SKM-1 (cell line): ENCODE data around the gene ZNF48.
"Not testable (repeated sequence)": the region's sequence is repeated elsewhere in the genome, so short reads cannot be mapped to it uniquely, and the experiment has no call there.

Source experiments
- DNase-seq: peaks from one replicate; lab custom pipeline; 2025; ENCODE audit not compliant: unreplicated experiment; lab: John Stamatoyannopoulos, UW

ZNF48 gene

DNA sequence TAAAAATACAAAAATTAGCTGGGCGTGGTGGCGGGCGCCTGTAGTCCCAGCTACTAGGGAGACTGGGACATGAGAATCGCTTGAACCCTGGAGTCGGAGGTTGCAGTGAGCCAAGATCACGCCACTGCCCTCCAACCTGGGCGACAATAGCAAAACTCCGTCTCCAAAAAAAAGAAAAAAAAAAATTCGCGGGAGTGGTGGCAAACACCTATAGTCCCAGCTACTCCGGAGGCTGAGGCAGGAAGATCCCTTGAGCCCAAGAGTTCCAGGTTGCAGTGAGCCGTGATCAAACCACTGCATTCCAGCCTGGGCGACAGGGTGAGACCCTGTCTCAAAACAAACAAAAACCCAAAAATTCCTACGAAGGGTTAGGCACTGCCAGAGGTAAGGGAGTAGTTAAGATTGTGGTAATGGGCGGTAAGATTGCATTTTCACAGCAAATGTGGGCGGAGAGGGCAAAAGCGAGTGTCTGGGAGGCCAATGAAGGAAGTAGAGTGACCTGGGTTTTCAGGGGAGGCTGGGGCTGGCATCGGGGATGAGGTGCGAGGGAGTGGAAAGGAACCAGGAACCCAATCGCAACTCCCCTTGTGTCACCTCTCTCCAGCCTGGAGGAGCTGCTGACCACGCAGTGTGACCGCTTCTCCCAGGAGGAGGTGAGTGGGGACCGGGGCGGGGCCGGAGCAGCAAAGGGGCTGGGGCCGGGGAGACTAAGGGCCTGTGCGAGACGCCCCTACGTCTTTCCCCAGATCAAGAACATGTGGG is 18.0 kb upstream of the ZNF48 start:
- no peak for DNase-seq

DNA sequence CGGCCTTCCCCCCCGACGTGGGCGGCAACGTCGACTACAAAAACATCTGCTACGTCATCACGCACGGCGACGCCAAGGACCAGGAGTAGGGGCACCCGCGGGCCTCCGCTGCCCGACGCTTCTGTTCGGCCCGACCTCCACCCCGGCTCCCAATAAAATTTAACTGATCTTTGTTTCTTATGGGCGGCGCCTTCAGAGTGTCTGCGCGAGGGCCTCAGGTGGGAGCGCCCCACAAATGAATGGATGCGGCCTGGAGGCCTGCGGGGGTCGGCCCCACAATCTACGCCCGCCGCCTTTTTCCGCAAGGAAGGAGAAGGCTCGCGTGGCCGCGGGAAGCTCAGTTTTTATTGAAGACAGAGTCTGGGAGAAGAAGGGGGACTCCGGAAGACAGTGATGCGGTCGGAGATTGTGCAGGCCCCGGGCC is 17.4 kb upstream of the ZNF48 start:
- peak; percentile 50 for DNase-seq

DNA sequence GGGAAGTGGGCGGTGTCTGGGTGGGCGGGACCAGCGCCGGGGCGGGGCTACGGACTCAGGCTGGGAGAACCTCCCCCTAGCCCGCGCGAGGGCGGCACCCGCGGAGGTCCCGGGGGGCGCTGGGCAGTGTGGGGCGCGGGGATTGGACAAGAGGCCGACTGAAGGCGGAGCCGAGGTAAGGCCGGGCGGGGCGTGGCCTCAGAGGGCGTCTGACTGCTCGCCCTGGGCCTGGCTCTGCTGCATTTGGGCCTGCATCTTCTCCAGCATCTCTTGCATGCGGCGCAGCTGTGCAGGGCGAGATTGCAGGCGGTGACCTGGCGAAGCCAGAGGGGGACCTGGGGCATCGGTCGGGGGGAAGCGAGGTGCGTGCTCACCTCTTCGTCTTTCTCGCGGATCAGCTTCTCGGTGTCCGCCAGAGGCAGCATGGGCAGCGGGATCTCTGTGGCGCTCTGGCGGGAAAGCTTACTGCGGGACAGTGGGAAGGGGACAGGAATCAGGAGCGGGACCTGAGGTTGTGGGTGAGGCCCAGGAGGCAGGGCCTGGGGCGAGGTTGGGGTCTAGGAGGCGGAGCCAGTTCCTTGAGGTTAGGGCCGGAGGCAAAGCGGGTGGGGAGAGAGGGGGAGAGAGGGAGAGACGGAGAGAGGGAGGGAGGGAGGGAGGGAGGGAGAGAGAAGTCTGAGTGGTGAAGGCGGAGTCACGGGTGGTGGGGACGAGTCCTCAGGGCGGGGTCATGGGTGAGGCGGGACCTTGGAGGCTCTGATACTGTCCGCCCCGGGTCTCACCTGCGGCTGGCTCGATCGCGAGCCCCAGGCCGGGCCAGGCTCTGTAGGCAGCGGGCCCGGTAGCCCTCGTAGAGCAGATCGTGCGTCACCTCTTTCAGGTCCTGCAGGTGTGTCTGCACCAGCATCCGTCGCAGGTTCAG is 16.7 kb upstream of the ZNF48 start:
- DNase-seq, result peak; percentile 90

DNA sequence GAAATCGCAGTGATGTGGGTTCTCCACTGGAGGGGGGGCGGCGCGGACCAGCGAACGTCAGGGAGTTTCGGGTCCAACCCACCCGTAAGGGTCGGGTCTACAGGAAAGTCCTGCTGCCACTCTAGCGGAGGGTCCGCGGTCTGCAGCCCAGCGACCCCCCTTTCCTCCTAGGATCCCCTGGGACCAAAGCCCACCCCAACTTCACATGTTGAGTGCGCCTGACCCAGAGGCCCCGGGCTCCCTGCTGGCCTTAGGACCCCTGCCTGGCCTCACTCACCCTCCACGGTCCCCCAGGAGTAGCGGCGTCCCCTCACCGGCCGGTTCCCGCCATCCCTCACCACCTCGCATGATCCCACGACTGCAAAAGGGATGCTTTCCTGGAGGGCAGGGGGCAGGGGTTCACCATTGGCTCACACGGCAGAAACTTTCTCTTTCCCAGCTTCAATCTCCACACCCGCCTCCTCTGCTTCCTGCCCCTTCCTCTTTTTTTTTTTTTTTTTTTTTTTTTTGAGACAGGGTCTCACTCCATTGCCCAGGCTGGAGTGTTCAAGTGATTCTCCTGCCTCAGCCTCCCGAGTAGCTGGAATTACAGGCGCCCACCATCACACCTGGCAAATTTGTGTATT is 15.9 kb upstream of the ZNF48 start:
- DNase-seq, result no peak

DNA sequence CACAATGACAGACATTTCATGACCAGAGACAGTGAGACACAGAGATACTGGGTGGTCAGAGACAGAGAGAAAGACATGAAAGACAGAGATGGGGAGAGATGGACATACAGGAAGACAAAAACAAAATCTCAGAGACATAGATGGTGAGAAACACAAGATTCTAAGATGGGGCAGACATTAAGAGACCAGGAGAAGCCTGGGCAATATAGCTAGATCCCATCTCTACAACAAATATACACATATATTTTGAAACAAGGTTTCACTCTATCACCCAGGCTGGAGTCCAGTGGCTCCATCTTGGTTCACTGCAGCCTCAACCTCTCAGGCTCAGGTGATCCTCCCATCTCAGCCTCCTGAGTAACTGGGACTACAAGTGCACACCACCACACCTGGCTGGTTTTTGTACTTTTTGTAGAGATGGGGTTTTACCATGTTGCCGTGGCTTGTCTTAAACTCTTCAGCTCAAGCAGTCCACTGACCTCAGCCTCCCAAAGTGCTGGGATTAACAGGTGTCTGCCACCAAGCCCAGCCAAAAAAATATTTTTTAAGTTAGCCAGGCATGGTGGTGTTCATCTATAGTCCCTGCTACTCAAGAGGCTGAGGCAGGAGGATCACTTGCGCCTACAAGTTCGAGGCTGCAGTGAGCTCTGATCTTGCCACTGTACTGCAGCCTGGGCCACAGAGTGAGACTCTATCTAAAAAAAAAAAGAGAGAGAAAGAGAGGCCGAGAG is 15.0 kb upstream of the ZNF48 start:
- no peak for DNase-seq

DNA sequence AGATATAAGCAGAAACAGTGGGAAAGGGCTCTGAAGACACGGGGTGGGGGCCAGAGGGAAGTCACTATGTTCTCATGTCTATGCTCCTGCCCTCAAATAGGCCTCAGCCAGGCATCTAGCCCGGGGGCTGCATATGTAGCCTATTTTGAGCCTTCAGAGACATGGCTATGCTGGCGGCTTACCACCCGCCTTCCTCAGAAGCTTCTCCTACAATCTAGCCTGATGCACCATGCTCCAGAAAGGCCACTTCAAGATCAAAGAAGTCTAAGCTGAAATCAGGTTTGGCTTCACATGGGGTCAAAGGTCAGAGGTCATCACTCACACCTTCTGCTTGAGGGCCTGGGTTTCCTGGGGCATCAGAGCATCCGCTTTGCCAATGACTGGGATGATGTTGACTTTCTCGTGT is 14.4 kb upstream of the ZNF48 start:
- DNase-seq, result no peak

DNA sequence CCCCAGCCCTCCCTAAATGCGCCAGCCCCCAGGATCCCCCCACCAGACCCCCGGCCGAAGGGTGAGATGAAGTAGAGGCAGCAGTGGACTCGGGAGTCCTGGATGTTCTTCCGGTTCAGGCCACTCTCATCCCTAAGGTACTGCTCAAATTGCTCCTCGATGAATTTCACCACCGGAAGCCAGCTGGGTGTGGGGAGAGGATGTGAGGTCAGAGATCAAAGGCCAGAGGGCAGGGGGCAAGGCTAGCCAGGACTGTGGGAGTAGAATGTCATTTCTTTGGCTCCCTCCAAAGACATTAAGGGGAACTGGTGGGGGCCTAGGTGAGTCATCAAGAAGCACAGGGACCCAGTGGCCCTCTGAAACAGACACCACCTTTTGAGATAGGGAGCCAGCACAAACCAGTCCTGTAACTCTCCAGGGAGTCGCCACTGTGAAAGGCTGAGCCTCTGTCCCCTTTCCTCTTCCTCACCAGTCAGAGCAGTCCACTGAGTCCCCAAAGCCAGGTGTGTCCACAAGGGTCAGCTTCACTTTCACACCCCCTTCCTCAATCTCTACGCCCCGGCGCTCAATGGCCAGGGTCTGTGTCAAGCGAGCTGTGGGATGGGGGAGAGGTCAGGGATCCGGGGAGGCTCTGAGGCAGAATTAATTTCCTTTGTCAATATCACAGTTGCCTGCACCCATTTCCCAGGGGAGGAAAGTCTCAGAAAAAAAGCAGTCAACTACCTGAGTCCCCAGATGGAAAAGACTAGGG is 13.8 kb upstream of the ZNF48 start:
- no peak for DNase-seq

DNA sequence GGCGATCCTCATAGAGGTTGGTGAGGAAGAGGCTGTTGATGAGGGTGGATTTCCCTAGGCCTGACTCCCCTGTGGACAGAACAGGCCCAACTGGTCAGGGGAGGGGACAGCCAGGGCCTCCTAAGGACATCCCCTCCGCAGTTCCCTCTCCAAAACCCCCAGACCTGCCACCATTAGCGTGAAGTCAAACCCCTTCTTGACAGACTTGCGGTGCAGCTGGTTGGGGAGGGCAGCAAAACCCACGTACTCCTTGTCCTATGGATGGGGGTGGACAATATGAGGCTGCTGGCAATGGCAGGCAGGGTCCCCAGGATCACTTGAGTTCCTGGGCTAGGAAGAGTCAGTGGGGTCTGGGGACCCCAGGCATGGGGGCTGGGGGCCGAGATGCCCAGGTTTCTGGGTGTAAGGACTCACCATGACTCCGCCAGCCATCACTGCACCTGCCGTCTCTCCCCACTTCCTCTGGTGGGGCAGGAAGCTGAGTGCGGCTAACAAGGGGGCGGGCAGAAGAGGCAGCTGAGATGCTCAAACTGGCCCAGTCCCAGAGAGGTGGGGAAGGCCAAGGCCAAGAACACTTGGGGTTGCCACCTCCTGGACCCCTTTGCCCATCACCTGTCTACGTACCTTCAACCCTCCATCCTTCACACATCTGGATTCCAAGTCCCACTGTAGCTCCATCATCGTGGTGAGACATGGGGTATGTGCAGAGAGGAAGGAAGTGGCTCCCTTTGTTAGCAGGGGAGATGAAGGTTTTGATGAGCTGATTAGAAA is 12.9 kb upstream of the ZNF48 start, which contains the start of gene SEPTIN1:
Gene SEPTIN1, minus strand, starts transcription at position 451 of the 771 bp plus-strand sequence. Its CDS starts 19 bp downstream, at position 432.
- DNase-seq, result no peak

DNA sequence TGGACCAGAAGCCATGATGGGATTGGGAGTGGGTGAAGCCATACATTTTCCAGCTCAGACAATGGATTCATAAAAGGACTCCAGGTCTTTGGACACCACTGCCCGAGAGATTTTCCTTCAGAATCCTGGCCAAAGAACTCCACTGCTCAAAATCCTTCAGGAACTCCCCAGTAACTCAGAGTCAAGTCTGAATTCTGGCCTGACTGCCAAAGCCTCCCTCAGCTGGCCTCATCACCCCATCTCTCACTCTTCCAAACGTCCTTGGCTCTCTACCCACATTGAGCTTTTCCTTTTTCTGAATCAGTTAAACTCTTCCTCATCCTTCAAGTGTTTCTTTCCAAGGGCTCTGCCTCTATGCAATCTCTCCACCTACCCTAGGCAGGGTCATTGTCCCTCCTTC is 11.7 kb upstream of the ZNF48 start:
- DNase-seq, result no peak

DNA sequence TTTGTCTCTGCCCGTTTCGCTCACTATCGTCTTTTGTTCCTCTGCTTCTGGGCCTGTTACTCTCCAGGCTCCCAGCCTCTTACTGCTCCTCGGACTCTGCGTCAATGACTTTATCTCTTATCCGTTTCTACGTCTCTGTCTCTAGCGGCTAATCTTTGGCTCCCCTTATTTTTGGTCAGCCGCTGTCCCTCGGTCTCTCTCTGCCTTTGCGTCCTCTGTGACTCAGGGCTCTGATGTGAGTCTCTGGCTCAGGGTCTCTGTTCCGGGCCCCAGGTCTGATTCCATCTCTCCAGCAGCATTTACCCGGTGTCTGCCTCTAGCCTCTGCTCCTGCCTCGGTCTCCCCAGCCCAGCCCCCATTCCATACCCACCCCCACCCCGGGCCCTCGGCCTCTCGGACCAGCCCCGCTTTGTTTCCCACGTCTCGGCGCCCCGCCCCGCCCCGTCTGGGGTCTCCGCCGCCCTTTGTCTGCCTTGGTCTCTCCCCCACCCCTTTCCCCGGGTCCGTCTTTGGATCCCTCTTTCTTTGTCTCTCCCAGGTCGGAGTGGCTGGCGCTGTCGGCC is 547 bp upstream of the ZNF48 start:
- no peak for DNase-seq

DNA sequence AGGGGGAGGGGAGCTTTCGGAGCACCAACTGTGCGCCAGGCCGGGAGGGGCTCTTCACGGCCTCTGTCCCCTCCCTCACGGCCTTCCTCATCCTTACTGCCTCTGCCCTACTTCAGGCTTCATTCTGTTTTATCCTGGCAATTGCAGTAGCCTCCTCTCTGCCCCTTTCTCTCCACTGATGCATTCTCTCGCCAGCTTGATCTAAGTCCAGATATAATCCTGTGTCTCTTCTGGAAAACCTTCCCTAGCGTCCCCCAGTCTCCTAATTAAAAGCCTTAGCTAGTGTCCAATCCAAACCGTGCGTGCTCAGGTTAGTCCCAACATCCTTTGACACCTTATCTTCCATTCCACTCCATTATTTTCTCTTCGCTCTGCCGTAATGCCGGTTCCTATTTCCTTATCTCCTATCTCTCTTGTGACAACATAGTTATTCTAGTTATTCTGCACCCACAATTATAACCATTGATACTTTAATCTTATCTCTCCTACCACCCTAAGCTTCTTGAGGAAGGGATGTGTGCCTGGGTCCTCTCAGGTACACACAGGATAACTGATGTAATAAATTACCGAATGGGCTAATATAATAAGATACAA is 869 bp downstream of the ZNF48 start:
- DNase-seq, result no peak

DNA sequence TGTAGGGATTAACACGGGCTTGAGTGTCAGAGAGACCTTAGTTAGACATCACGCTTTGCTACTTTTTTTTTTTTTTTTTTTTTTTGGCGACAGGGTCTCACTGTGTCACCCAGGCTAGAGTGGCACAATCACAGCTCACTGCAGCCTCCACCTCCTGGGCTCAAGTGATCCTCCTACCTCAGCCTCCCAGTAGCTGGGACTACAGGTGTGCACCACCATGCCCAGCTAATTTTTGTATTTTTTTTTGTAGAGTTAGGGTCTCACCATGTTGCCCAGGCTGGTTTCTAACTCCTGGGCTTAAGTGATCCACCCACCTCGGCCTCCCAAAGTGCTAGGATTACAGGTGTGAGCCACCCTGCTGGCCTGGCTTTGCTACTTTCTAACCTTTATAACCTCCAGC is 1.4 kb downstream of the ZNF48 start:
- DNase-seq, result not testable (repeated sequence)

DNA sequence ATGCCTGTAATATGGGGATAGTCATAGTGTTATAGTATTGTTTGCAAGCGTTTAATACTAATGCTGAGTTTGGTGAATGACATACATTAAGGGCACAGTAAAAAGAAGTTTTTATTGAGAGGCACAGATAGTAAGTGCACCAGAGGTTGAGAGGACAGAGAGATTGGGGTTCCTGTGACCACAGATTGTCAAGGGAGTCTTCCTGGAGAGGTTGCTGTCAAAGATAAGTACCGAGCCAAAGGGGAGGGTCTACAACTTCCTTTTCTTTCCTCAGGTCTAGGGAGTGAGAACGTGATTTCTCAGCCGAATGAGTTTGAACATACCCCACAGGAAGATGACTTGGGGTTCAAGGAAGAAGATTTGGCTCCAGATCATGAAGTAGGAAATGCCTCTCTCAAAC is 1.8 kb downstream of the ZNF48 start:
- no peak for DNase-seq

DNA sequence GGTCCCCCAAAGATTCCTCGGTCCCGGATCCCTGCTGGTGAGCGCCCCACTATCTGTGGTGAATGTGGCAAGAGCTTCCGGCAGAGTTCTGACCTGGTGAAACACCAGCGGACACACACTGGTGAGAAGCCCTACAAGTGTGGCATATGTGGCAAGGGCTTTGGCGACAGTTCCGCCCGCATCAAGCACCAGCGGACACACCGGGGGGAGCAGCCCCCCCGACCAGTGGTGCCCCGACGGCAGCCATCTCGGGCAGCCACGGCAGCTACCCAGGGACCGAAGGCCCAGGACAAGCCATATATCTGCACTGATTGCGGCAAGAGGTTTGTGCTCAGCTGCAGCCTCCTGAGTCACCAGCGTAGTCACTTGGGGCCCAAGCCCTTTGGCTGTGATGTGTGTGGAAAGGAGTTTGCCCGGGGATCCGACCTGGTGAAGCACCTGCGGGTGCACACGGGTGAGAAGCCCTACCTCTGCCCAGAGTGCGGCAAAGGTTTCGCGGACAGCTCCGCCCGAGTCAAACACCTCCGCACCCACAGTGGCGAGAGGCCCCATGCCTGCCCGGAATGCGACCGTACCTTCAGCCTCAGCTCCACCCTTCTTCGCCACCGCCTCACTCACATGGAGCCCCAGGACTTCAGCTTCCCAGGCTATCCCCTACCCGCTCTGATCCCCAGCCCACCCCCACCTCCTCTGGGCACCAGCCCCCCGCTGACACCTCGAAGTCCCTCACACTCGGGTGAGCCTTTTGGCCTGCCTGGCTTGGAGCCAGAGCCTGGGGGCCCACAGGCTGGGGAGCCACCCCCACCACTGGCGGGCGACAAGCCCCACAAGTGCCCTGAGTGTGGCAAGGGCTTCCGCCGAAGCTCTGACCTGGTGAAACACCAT is 2.8 kb downstream of the ZNF48 start:
- DNase-seq, result no peak

DNA sequence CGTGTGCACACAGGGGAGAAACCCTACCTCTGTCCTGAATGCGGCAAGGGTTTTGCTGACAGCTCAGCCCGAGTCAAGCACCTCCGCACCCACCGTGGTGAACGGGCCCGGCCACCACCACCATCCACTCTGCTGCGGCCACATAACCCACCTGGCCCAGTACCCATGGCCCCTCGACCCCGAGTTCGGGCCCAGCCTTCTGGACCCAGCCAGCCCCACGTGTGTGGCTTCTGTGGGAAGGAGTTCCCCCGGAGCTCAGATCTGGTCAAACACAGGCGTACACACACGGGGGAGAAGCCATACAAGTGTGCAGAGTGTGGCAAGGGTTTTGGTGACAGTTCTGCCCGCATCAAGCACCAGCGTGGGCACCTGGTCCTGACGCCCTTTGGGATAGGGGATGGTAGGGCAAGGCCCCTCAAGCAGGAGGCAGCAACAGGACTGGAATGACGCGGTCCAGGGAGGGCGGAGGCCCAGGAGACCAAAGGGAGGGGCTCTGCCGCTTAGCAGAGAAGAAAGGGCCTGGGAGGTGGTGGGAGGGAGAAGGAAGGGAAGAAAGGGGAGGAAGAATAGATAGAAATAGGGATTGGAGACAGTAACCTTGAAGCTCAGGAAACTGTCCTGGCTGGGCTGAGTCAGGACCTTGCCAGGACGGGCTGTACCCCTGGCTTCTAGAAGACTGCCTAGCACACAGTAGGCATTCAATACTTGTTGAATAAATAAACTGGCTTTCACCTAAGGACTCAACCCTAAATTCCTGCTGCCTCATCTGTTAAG is 3.6 kb downstream of the ZNF48 start:
- no peak for DNase-seq

DNA sequence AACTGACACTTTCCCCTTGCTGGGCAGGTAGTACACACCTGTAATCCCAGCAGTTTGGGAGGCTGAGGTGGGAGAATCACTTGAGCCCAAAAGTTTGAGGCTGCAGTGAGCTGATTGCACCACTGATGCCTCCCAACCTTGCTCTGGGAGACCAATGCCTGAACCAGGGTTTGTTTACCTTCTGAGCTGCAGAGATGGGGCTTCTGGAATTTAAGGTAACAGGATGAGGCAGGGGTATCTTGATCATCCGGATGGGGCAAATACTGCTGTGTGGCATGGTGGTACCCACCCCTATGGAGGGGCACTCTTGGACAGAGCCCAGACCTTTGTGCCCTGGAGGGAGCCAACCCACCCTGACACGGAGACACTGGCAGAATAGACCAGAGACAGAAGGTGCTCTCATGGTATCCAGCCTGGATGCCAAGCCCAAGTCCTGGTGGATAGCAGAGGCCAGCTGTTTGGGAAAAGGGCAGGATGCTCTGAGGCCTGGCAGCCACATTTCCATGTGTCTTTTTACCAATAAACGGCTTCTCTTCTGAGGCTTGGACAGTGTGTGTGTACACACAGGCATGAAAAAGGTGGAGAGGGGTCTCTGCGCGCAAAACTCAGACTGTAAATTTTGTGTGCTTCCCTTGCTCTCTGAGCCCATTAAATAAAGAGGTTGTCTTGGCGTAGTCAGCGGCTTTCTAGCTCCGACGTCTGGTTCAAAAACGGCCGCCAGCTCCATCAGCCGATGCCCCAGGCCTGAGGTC is 4.4 kb downstream of the ZNF48 start:
- no peak for DNase-seq
